Measurements from ENCODE around the gene SNCB. TPM values are rescaled to one million over a fixed set of nuclear protein-coding genes. Genes with fewer than 3 reads are reported as not detected.

The SNCB gene
- total and polyA plus RNA-seq, 2 donors = 0.08 TPM; not detected in 1

Small RNA genes within 50 kb of the gene (small RNA-seq; reads per million reads assigned to genes)
- gene MIR4281 = not detected

Other genes with a start within 250 kb of the SNCB start
- 3.2 TPM for gene NOP16, start 241.9 kb downstream of the SNCB start, total RNA-seq
- gene NOP16, start 241.9 kb downstream of the SNCB start, polyA plus RNA-seq = 27.9 TPM
- 62.0 TPM for gene HIGD2A, start 241.8 kb downstream of the SNCB start, total RNA-seq
- 188 TPM for gene HIGD2A, start 241.8 kb downstream of the SNCB start, polyA plus RNA-seq
- 29.6 TPM for gene CLTB, start 214.0 kb downstream of the SNCB start, total RNA-seq
- gene CLTB, start 214.0 kb downstream of the SNCB start, polyA plus RNA-seq = 146 TPM
- 43.4 TPM for gene FAF2, start 182.1 kb downstream of the SNCB start, total RNA-seq
- gene FAF2, start 182.1 kb downstream of the SNCB start, polyA plus RNA-seq = 21.0 TPM
- 8.1 TPM for gene RNF44, start 93.1 kb downstream of the SNCB start, total RNA-seq
- gene RNF44, start 93.1 kb downstream of the SNCB start, polyA plus RNA-seq = 25.8 TPM
- not detected for gene CDHR2, start 81.2 kb downstream of the SNCB start, total RNA-seq
- not detected for gene CDHR2, start 81.2 kb downstream of the SNCB start, polyA plus RNA-seq
- 1.3 TPM for gene GPRIN1, start 20.4 kb downstream of the SNCB start, total RNA-seq
- gene GPRIN1, start 20.4 kb downstream of the SNCB start, polyA plus RNA-seq = 0.42 TPM
- gene EIF4E1B, start 141 bp upstream of the SNCB start, total RNA-seq = not detected
- not detected for gene EIF4E1B, start 141 bp upstream of the SNCB start, polyA plus RNA-seq
- gene TSPAN17, start 16.9 kb upstream of the SNCB start, total RNA-seq = 19.3 TPM
- 26.3 TPM for gene TSPAN17, start 16.9 kb upstream of the SNCB start, polyA plus RNA-seq
- 0.32 TPM for gene UNC5A, start 180.0 kb upstream of the SNCB start, total RNA-seq
- gene UNC5A, start 180.0 kb upstream of the SNCB start, polyA plus RNA-seq = 0.19 TPM

All from urinary bladder (tissue), 2 donors.